ENCODE data around the gene NBL1.

The NBL1 gene

DNA sequence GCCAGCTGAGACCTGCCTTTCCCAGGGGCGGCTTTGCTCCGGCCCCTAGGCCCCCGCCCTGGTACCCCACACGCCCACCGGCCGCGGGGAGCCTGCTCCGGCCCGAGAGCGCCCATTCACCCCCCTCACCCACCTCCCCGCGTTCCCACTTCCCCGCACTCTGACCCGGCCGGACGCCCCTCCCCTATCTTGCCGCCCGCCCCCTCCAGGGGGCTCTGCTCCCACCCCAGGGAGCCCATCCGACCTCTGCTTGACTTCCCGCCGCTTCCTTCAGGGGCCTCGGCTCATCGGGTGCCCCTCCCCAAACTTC, 21.0 kb downstream of the NBL1 start:
- Histone ChIP-seq H3K79me2 (ENCODE audit: low read length) (no peaks in the 10 kb centered on the region), H3K4me3 (ENCODE audit: low read length) (no peak overlapping the region), H3K36me3 (replicated peaks; ENCODE audit: insufficient read depth, low read length) (no peaks in the 10 kb centered on the region), H4K20me1 (ENCODE audit: insufficient read depth, low read length) (no peaks in the 10 kb centered on the region), H3K4me1 (ENCODE audit: low read length) (no peaks in the 10 kb centered on the region), H3K9me3 (replicated peaks; ENCODE audit: insufficient read depth, low read length) (no peaks in the 10 kb centered on the region), H3K27ac (ENCODE audit: low read length) (no peak overlapping the region), H3K4me2 (ENCODE audit: low read depth, low read length) (no peak overlapping the region), H3K9ac (ENCODE audit: low read length) (no peak overlapping the region), H2AFZ (ENCODE audit: low read length) (no peak overlapping the region), H3K27me3 (replicated peaks; ENCODE audit: insufficient read depth, low read length) (peaks cover 83% of the 10 kb centered on the region), H3F3A (ENCODE audit: insufficient read depth, low read length) (no peaks in the 10 kb centered on the region), H3K9me2 (replicated peaks; ENCODE audit: insufficient read depth, low read length) (no peaks in the 10 kb centered on the region)
- TF ChIP-seq, protein P1, sequence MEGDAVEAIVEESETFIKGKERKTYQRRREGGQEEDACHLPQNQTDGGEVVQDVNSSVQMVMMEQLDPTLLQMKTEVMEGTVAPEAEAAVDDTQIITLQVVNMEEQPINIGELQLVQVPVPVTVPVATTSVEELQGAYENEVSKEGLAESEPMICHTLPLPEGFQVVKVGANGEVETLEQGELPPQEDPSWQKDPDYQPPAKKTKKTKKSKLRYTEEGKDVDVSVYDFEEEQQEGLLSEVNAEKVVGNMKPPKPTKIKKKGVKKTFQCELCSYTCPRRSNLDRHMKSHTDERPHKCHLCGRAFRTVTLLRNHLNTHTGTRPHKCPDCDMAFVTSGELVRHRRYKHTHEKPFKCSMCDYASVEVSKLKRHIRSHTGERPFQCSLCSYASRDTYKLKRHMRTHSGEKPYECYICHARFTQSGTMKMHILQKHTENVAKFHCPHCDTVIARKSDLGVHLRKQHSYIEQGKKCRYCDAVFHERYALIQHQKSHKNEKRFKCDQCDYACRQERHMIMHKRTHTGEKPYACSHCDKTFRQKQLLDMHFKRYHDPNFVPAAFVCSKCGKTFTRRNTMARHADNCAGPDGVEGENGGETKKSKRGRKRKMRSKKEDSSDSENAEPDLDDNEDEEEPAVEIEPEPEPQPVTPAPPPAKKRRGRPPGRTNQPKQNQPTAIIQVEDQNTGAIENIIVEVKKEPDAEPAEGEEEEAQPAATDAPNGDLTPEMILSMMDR (IDR thresholded peaks at IDR 0.05; ENCODE audit: low read length) = no peak
- TF ChIP-seq EZH2phosphoT487 (IDR thresholded peaks at IDR 0.05; ENCODE audit: low read length) (no peak), EZH2 (optimal IDR thresholded peaks at IDR 0.05; ENCODE audit: low read depth, low read length) (no peak)
- no peak for DNase-seq

DNA sequence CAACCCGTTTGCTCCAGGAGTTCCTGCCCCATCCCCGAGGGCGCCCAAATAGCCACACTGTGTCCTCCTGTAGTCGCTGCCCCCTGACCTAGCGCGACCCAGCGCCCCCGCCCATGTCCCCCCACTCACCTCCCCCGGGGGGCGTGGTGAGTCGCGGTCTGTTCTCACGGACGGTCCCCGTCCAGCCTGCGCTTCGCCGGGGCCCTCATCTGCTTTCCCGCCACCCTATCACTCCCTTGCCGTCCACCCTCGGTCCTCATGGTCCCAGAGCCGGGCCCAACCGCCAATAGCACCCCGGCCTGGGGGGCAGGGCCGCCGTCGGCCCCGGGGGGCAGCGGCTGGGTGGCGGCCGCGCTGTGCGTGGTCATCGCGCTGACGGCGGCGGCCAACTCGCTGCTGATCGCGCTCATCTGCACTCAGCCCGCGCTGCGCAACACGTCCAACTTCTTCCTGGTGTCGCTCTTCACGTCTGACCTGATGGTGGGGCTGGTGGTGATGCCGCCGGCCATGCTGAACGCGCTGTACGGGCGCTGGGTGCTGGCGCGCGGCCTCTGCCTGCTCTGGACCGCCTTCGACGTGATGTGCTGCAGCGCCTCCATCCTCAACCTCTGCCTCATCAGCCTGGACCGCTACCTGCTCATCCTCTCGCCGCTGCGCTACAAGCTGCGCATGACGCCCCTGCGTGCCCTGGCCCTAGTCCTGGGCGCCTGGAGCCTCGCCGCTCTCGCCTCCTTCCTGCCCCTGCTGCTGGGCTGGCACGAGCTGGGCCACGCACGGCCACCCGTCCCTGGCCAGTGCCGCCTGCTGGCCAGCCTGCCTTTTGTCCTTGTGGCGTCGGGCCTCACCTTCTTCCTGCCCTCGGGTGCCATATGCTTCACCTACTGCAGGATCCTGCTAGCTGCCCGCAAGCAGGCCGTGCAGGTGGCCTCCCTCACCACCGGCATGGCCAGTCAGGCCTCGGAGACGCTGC, 21.7 kb downstream of the NBL1 start:
- H3K9ac ChIP-seq (ENCODE audit: low read length) = no peak overlapping the region
- H3K27me3 ChIP-seq (replicated peaks; ENCODE audit: insufficient read depth, low read length) = peaks cover 83% of the 10 kb centered on the region
- no peak overlapping the region for H3K4me2 ChIP-seq (ENCODE audit: low read depth, low read length)
- H3K9me2 ChIP-seq (replicated peaks; ENCODE audit: insufficient read depth, low read length) = no peaks in the 10 kb centered on the region
- no peaks in the 10 kb centered on the region for H3K9me3 ChIP-seq (replicated peaks; ENCODE audit: insufficient read depth, low read length)
- no peak for TF ChIP-seq EZH2phosphoT487 (IDR thresholded peaks at IDR 0.05; ENCODE audit: low read length)
- H3K4me3 ChIP-seq (ENCODE audit: low read length) = no peak overlapping the region
- no peak for DNase-seq
- H3K27ac ChIP-seq (ENCODE audit: low read length) = no peak overlapping the region
- H3K4me1 ChIP-seq (ENCODE audit: low read length) = no peaks in the 10 kb centered on the region
- no peaks in the 10 kb centered on the region for H3K79me2 ChIP-seq (ENCODE audit: low read length)
- no peaks in the 10 kb centered on the region for H3F3A ChIP-seq (ENCODE audit: insufficient read depth, low read length)
- no peaks in the 10 kb centered on the region for H4K20me1 ChIP-seq (ENCODE audit: insufficient read depth, low read length)
- no peak overlapping the region for H2AFZ ChIP-seq (ENCODE audit: low read length)
- no peaks in the 10 kb centered on the region for H3K36me3 ChIP-seq (replicated peaks; ENCODE audit: insufficient read depth, low read length)

DNA sequence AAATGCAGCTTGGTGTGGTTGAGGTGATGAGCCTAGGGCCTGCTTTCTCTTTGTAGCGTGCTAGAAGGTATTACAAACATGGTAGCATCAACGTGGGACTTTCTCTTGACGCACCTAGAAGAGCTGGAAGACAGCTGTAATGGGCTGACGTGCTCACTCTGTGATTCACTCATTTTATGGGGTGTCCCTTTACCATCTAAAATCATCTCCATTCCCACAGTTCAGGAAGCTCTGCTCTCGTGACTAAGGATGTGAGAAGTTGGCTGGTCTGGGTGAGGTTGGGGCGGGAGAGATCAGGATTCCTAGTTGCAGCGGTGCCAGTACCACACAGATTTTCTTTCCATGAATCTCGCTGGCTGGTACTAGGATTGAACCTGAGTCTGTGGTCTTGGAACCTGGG, 24.8 kb downstream of the NBL1 start:
- Histone ChIP-seq H3F3A (ENCODE audit: insufficient read depth, low read length) (no peaks in the 10 kb centered on the region), H4K20me1 (ENCODE audit: insufficient read depth, low read length) (no peaks in the 10 kb centered on the region), H3K27me3 (replicated peaks; ENCODE audit: insufficient read depth, low read length) (peaks cover 83% of the 10 kb centered on the region), H3K27ac (ENCODE audit: low read length) (no peak overlapping the region), H3K36me3 (replicated peaks; ENCODE audit: insufficient read depth, low read length) (no peaks in the 10 kb centered on the region), H3K4me3 (ENCODE audit: low read length) (no peak overlapping the region), H3K4me1 (ENCODE audit: low read length) (no peaks in the 10 kb centered on the region), H2AFZ (ENCODE audit: low read length) (no peak overlapping the region), H3K9me3 (replicated peaks; ENCODE audit: insufficient read depth, low read length) (no peaks in the 10 kb centered on the region), H3K79me2 (ENCODE audit: low read length) (no peaks in the 10 kb centered on the region), H3K9me2 (replicated peaks; ENCODE audit: insufficient read depth, low read length) (no peaks in the 10 kb centered on the region), H3K4me2 (ENCODE audit: low read depth, low read length) (no peak overlapping the region), H3K9ac (ENCODE audit: low read length) (no peak overlapping the region)
- no peak for DNase-seq
- TF ChIP-seq EZH2phosphoT487 (IDR thresholded peaks at IDR 0.05; ENCODE audit: low read length) (no peak), EZH2 (optimal IDR thresholded peaks at IDR 0.05; ENCODE audit: low read depth, low read length) (no peak)
- TF ChIP-seq, protein P1 (IDR thresholded peaks at IDR 0.05; ENCODE audit: low read length) = no peak

DNA sequence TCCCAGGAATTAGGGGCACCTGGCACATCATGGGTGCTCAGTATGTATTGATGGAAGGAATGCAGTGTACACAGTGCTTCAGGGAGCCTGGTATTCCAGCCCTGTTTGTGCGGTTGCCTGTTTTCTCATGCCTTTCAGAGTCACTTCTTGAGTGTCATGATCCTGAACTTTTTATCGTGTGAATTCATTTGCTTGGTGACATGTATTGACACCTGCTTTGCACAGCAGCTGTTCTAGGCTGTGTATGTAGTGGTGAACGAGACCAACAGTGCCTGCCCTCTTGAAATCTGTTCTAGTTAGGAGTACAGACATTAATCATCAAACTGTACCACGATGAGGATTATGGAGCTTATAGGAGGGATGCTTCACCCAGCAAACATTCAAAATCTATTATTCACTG, 26.7 kb downstream of the NBL1 start:
- Histone ChIP-seq H3K79me2 (ENCODE audit: low read length) (no peaks in the 10 kb centered on the region), H3K9me3 (replicated peaks; ENCODE audit: insufficient read depth, low read length) (no peaks in the 10 kb centered on the region), H3K4me1 (ENCODE audit: low read length) (no peaks in the 10 kb centered on the region), H3K4me3 (ENCODE audit: low read length) (no peak overlapping the region), H3K27ac (ENCODE audit: low read length) (no peak overlapping the region), H3F3A (ENCODE audit: insufficient read depth, low read length) (no peaks in the 10 kb centered on the region), H4K20me1 (ENCODE audit: insufficient read depth, low read length) (no peaks in the 10 kb centered on the region), H3K9me2 (replicated peaks; ENCODE audit: insufficient read depth, low read length) (no peaks in the 10 kb centered on the region), H3K27me3 (replicated peaks; ENCODE audit: insufficient read depth, low read length) (peaks cover 68% of the 10 kb centered on the region), H3K4me2 (ENCODE audit: low read depth, low read length) (no peak overlapping the region), H2AFZ (ENCODE audit: low read length) (no peak overlapping the region), H3K36me3 (replicated peaks; ENCODE audit: insufficient read depth, low read length) (no peaks in the 10 kb centered on the region), H3K9ac (ENCODE audit: low read length) (no peak overlapping the region)
- TF ChIP-seq, protein P1 (IDR thresholded peaks at IDR 0.05; ENCODE audit: low read length) = no peak
- no peak for TF ChIP-seq EZH2phosphoT487 (IDR thresholded peaks at IDR 0.05; ENCODE audit: low read length)
- no peak for TF ChIP-seq EZH2 (optimal IDR thresholded peaks at IDR 0.05; ENCODE audit: low read depth, low read length)
- DNase-seq = no peak
